ENCODE measurements around the gene PLEKHA4.

DNA sequence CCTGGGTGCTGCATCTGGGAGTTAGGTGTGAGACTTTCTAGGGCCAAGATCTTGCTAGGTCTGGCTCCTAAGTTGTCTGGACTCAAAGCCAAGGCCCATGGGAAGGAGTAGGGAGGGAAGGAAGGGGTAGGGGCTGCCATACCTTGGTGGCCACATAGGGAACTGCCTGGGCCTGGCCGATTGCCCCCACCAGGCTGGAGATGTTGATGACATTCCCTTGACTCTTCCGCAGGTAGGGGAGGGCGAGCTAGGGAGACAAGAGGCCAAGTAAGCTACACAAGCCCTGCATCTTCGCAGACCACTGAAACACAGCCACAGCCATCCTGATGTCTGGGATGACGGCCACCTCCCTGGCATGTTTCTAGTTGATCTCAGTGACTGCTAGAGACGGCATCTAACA, 53.5 kb downstream of the PLEKHA4 start:
- TF ChIP-seq CTCF (IDR thresholded peaks at IDR 0.05) (no peak), POLR2A (IDR thresholded peaks at IDR 0.05) (no peak)
